Vagina (tissue), 2 donors: ENCODE data around the gene TCEAL7. TPM values are rescaled to one million over a fixed set of nuclear protein-coding genes. Genes with fewer than 3 reads are reported as not detected.

Experiments used
- DNase-seq, 2 donors: peaks; one replicate each; pipeline ENCODE4 v3.0.0-alpha.2; 2017; ENCODE audit errors: extremely low spot score in 2 of 2
- H3K27ac ChIP-seq: fragments of 200-600 bp; sonication (generic); one replicate; pipeline ENCODE4 v1.5.1; 2019
- H3K27me3 ChIP-seq: fragments of 200-600 bp; sonication (generic); one replicate; pipeline ENCODE4 v1.5.1; 2019
- H3K36me3 ChIP-seq, 2 donors: fragments of 200-600 bp; sonication (generic); one replicate each; pipeline ENCODE4 v1.5.1; 2017 to 2019
- H3K4me1 ChIP-seq: fragments of 200-600 bp; sonication (generic); one replicate; pipeline ENCODE4 v1.5.1; 2019
- H3K4me3 ChIP-seq, 2 donors: fragments of 200-600 bp; sonication (generic); 1 replicate in 1 of 2; 2 replicates in 1 of 2; pipeline ENCODE4 v1.5.1; 2016 to 2019
- H3K9me3 ChIP-seq: fragments of 200-600 bp; sonication (generic); one replicate; pipeline ENCODE4 v1.5.1; 2019
- CTCF ChIP-seq, 3 experiments: fragments of 450-650 bp in 2 of 3; fragments of 200-600 bp in 1 of 3; sonication (generic) in 1 of 3; IDR thresholded peaks; one replicate each; pipeline ENCODE4 v1.5.1; 2017 to 2019; ENCODE audit warnings: antibody characterized with exemption in 3 of 3, mild to moderate bottlenecking in 2 of 3, moderate library complexity in 2 of 3
- POLR2A ChIP-seq, 2 donors: fragments of 450-650 bp; IDR thresholded peaks; one replicate each; pipeline ENCODE4 v1.6.1; 2017; ENCODE audit warnings: antibody characterized with exemption in 2 of 2, mild to moderate bottlenecking in 2 of 2, moderate library complexity in 2 of 2
- POLR2AphosphoS5 ChIP-seq, 2 donors: sonication (generic); formaldehyde crosslinking; IDR thresholded peaks; one replicate each; pipeline ENCODE4 v1.9.0; 2017; ENCODE audit warnings: antibody characterized with exemption in 2 of 2, mild to moderate bottlenecking in 2 of 2, low read depth in 1 of 2; ENCODE audit not compliant: insufficient read depth in 1 of 2
- intact Hi-C: fragments of 100-400 bp; cut with DNase I; formaldehyde crosslinking; loops from one replicate; pipeline ENCODE4 v1.15.1; 2023
- total RNA-seq: library from RNA; depleted of rRNA; stranded (reverse); fragments of >200 nt; gene quantifications from one replicate; pipeline ENCODE4 v1.2.3, GENCODE V29; 2016

The TCEAL7 gene
- total RNA-seq, 1 donor from 2014 or later = 15.7 TPM

- H3K4me3 ChIP-seq = no peak overlapping the region
- H3K4me1 ChIP-seq = peaks cover 9% of the 10 kb centered on the region
- H3K9me3 ChIP-seq = no peaks in the 10 kb centered on the region
- H3K27ac ChIP-seq = no peak overlapping the region
- H3K27me3 ChIP-seq = no peaks in the 10 kb centered on the region
- intact Hi-C loops = no loop called here
- DNase-seq = no peak
- H3K36me3 ChIP-seq = no peaks in the 10 kb centered on the region
- no peak for TF ChIP-seq POLR2AphosphoS5 (IDR thresholded peaks at IDR 0.05; ENCODE audit: insufficient read depth in 1 of 2, low read depth in 1 of 2)
- no peak for TF ChIP-seq POLR2A (IDR thresholded peaks at IDR 0.05)
- TF ChIP-seq CTCF (IDR thresholded peaks at IDR 0.05) = no peak
Measured at GRCh38 chrX:103360092-103360491, 30.1 kb downstream of the TCEAL7 start.

DNA sequence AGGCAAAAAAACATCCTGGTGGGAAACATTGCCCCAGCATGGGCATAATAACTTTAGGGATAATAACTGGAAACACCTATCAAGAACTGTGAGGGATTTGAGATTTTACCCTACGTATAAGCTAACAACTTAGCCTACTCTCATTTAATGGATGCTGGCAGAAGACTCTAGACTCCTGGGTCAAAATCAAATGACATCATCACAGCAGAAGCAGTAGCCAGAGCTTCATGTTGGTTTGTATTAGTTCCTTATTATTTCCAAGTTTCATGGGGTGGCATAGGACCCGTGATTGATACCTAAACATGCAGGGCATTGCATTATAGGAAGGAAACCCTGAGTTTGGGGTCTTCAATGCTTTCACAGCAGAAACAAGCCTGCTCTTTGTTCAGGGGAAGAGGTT lies 30.9 kb downstream of the TCEAL7 start:
- H3K9me3 ChIP-seq = no peaks in the 10 kb centered on the region

GRCh38 chrX:103361798-103362197 lies 31.8 kb downstream of the TCEAL7 start:
- Histone ChIP-seq H3K4me3 (no peak overlapping the region), H3K4me1 (peaks cover 9% of the 10 kb centered on the region), H3K9me3 (no peaks in the 10 kb centered on the region), H3K36me3 (no peaks in the 10 kb centered on the region), H3K27me3 (no peaks in the 10 kb centered on the region), H3K27ac (no peak overlapping the region)
- no peak for DNase-seq
- TF ChIP-seq POLR2AphosphoS5 (IDR thresholded peaks at IDR 0.05; ENCODE audit: insufficient read depth in 1 of 2, low read depth in 1 of 2) = no peak
- no peak for TF ChIP-seq POLR2A (IDR thresholded peaks at IDR 0.05)
- TF ChIP-seq CTCF (IDR thresholded peaks at IDR 0.05) = no peak
- intact Hi-C loops = no loop called here

More for the DNA sequence above, 30.9 kb downstream of the TCEAL7 start:
- intact Hi-C loops = no loop called here
- TF ChIP-seq CTCF (IDR thresholded peaks at IDR 0.05) = no peak
- TF ChIP-seq POLR2A (IDR thresholded peaks at IDR 0.05) = no peak
- no peak for TF ChIP-seq POLR2AphosphoS5 (IDR thresholded peaks at IDR 0.05; ENCODE audit: insufficient read depth in 1 of 2, low read depth in 1 of 2)
- Histone ChIP-seq H3K4me3 (no peak overlapping the region), H3K27ac (no peak overlapping the region), H3K36me3 (no peaks in the 10 kb centered on the region), H3K4me1 (peaks cover 9% of the 10 kb centered on the region), H3K27me3 (no peaks in the 10 kb centered on the region)
- no peak for DNase-seq

GRCh38 chrX:103362474-103362873 lies 32.4 kb downstream of the TCEAL7 start:
- TF ChIP-seq POLR2A (IDR thresholded peaks at IDR 0.05) = no peak
- intact Hi-C loops = no loop called here
- peaks cover 8% of the 10 kb centered on the region for H3K4me1 ChIP-seq

GRCh38 chrX:103363046-103363445 lies 33.0 kb downstream of the TCEAL7 start:
- no peak for DNase-seq
- no peaks in the 10 kb centered on the region for H3K9me3 ChIP-seq
- intact Hi-C loops = no loop called here
- TF ChIP-seq POLR2A (IDR thresholded peaks at IDR 0.05) = no peak
- TF ChIP-seq CTCF (IDR thresholded peaks at IDR 0.05) = no peak
- TF ChIP-seq POLR2AphosphoS5 (IDR thresholded peaks at IDR 0.05; ENCODE audit: insufficient read depth in 1 of 2, low read depth in 1 of 2) = no peak
- peaks cover 2% of the 10 kb centered on the region for H3K4me1 ChIP-seq
- no peak overlapping the region for H3K27ac ChIP-seq
- no peaks in the 10 kb centered on the region for H3K36me3 ChIP-seq
- H3K4me3 ChIP-seq = no peak overlapping the region
- no peaks in the 10 kb centered on the region for H3K27me3 ChIP-seq

More at GRCh38 chrX:103362474-103362873, 32.4 kb downstream of the TCEAL7 start:
- H3K36me3 ChIP-seq = no peaks in the 10 kb centered on the region
- no peak overlapping the region for H3K4me3 ChIP-seq
- DNase-seq = no peak
- H3K27me3 ChIP-seq = no peaks in the 10 kb centered on the region
- H3K27ac ChIP-seq = no peak overlapping the region
- H3K9me3 ChIP-seq = no peaks in the 10 kb centered on the region
